Astrocyte of the spinal cord (primary cell): Measurements from ENCODE around the gene KIF22.

Experiments used
- DNase-seq: peaks from one replicate; pipeline ENCODE4 v3.0.0; 2011; ENCODE audit warnings: low read depth, low spot score
- H3K4me3 ChIP-seq: 2 replicates; pipeline ENCODE4 v1.5.1; 2011; ENCODE audit warnings: low read depth, mild to moderate bottlenecking, low read length, moderate library complexity
- CTCF ChIP-seq: IDR thresholded peaks from 2 replicates; pipeline ENCODE4 v1.5.1; 2012; ENCODE audit warnings: low read depth, mild to moderate bottlenecking, low read length, inconsistent platforms
- in situ Hi-C: cut with HindIII; loops from 2 replicates; pipeline ENCODE4 v1.10.0; 2017; ENCODE audit warnings: low sequenced_read_pairs

KIF22 gene

GRCh38 chr16:29839822-29840221, 49.3 kb downstream of the KIF22 start:
- no peak overlapping the region for H3K4me3 ChIP-seq
- DNase-seq = no peak
- in situ Hi-C loops = no loop called here
- no peak for TF ChIP-seq CTCF

GRCh38 chr16:29840240-29840639, 49.7 kb downstream of the KIF22 start:
- no peak for DNase-seq
- TF ChIP-seq CTCF = no peak
- H3K4me3 ChIP-seq = no peak overlapping the region

GRCh38 chr16:29841631-29842030, 51.1 kb downstream of the KIF22 start:
- no peak overlapping the region for H3K4me3 ChIP-seq
- no peak for DNase-seq
- no peak for TF ChIP-seq CTCF
- in situ Hi-C loops = no loop called here

More at GRCh38 chr16:29840240-29840639, 49.7 kb downstream of the KIF22 start:
- in situ Hi-C loops = no loop called here

GRCh38 chr16:29842732-29843346, 52.3 kb downstream of the KIF22 start:
- TF ChIP-seq CTCF = no peak
- H3K4me3 ChIP-seq = no peak overlapping the region
- in situ Hi-C loops = no loop called here
- DNase-seq = no peak

GRCh38 chr16:29843931-29844330, 53.4 kb downstream of the KIF22 start:
- no peak for DNase-seq
- no peak for TF ChIP-seq CTCF
- no peak overlapping the region for H3K4me3 ChIP-seq
- in situ Hi-C loops = no loop called here

- no peak overlapping the region for H3K4me3 ChIP-seq
- TF ChIP-seq CTCF = no peak
Observed at GRCh38 chr16:29844575-29845331, 54.2 kb downstream of the KIF22 start.

More at GRCh38 chr16:29844575-29845331, 54.2 kb downstream of the KIF22 start:
- no peak for DNase-seq
- in situ Hi-C loops = no loop called here
